ENCODE results near the gene MAP4K1.
"Not testable (repeated sequence)": the region's sequence is repeated elsewhere in the genome, so short reads cannot be mapped to it uniquely, and the experiment has no call there.

Gene MAP4K1

DNA sequence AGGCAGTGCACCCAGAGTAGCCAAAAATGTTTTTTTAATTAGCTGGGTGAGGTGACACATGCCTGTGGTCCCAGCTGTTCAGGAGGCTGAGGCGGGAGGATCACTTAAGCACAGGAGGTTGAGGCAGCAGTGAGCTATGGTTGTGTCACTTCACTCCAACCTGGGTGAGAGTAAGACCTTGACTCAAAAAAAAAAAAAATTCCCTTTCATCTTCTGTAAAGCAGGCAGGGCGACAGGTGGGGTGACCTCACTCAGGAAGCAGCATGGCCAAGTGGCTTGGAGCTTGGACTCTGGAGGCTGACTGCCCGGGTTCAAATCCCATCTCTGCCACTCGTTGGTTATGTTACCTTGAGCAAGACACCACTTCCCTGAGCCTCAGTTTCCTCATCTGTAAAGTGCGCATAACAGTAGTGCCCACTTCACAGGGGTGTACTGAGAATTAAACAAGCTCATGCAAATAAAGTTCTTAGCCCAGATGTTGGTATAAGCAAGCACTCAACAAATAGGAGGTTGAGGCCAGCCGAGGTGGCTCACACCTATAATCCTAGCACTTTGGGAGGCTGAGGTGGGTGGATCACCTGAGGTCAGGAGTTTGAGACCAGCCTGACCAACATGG lies 48.3 kb downstream of the MAP4K1 start:
- no peak for DNase-seq (ENCODE audit: low read depth)

DNA sequence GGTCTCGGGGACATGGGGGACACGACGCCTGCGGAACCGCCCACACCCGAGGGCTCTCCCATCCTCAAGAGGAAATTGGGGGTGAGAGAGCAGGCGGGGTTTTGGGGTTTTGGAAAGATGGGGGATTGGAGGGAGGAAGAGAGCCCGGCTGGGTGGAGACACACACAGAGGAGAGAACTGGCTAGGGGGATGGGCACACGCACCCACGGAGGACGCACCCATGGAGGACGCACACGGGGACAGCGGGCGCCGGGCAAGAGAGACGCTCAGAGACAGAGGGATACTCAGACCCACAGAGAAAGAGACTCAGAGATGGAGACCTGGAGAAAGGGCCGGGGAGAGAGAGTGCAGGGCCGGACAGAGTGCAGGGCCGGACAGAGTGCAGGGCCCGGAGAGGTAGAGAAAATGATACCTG lies 52.1 kb downstream of the MAP4K1 start:
- DNase-seq (ENCODE audit: low read depth) = no peak

DNA sequence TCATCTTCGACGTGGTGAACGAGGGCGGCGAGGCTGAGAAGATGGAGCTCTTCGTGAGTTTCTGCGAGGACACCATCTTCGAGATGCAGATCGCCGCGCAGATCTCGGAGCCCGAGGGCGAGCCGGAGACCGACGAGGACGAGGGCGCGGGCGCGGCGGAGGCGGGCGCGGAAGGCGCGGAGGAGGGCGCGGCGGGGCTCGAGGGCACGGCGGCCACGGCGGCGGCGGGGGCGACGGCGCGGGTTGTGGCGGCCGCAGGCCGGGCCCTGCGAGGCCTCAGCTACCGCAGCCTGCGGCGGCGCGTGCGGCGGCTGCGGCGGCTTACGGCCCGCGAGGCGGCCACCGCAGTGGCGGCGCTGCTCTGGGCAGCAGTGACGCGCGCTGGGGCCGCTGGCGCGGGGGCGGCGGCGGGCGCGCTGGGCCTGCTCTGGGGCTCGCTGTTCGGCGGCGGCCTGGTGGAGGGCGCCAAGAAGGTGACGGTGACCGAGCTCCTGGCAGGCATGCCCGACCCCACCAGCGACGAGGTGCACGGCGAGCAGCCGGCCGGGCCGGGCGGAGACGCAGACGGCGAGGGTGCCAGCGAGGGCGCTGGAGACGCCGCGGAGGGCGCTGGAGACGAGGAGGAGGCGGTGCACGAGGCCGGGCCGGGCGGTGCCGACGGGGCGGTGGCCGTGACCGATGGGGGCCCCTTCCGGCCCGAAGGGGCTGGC lies 52.6 kb downstream of the MAP4K1 start:
- no peak for DNase-seq (ENCODE audit: low read depth)

DNA sequence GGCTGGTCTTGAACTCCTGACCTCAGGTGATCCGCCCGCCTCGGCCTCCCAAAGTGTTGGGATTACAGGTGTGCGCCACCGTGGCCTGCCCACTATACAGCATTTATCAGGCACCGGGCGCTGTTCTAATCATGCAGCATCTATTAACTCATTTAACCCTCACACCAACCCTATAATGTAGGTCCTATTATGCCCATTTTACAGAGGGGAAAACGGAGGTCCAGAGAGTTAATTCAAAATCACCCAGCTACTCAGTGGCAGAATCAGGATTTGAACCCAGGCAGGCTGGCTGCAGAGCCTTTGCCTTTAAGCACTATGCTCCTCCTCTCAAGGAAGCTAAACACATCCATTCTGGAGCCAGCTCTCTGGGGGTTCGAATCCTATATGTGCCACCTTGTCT lies 54.3 kb downstream of the MAP4K1 start:
- no peak for DNase-seq (ENCODE audit: low read depth)

DNA sequence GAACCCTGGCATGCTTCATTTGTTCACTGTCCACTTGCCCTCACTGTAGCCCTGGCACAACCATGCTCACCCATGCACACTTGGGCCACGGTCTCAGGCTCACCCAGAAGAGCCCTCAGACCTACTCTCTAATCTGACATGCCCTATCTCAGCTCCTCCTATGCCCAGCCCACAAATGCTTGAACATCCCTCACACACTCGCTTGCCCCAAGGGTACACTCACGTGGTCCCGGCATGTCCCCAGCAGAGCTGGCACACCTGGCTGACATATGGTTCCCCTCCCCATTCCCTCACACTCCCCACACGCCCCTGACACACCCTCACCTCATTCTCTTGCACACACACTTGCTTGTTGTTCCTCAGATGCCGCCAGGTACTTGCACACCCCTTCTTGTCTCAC lies 55.7 kb downstream of the MAP4K1 start:
- DNase-seq (ENCODE audit: low read depth) = no peak

DNA sequence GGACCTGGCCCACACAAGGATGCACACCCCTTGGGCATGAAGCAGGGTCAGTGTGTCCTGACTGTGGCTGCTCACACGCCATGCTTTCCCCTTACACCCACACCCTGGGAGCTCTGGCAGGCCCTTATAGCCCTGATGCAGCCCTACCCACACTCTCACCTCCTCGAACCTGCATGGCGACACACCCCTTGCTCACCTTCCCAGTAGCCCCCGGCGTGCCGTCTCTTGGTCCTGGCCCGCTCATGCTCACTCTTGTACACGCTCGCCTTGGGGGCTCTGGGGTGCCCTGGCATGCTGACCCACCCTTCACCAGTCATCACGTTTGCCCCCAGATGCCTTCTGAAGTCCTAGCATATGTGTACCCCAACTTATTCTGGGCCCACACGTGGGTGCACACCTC lies 56.1 kb downstream of the MAP4K1 start:
- no peak for DNase-seq (ENCODE audit: low read depth)

DNA sequence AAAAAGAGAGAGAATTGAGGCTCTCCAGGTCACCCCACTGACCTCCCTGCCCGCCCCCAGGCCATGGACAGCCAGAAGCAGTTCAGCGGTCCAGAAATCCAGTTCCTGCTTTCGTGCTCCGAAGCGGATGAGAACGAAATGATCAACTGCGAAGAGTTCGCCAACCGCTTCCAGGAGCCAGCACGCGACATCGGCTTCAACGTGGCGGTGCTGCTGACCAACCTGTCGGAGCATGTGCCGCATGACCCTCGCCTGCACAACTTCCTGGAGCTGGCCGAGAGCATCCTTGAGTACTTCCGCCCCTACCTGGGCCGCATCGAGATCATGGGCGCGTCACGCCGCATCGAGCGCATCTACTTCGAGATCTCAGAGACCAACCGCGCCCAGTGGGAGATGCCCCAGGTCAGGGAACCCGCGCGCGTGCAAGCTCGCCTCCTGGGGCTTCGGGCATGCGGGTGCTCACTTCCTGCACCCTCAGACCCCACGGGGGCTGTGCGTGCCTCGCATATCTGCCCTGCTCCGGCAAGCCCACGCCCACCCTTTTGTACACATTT lies 56.6 kb downstream of the MAP4K1 start:
- DNase-seq (ENCODE audit: low read depth) = no peak

DNA sequence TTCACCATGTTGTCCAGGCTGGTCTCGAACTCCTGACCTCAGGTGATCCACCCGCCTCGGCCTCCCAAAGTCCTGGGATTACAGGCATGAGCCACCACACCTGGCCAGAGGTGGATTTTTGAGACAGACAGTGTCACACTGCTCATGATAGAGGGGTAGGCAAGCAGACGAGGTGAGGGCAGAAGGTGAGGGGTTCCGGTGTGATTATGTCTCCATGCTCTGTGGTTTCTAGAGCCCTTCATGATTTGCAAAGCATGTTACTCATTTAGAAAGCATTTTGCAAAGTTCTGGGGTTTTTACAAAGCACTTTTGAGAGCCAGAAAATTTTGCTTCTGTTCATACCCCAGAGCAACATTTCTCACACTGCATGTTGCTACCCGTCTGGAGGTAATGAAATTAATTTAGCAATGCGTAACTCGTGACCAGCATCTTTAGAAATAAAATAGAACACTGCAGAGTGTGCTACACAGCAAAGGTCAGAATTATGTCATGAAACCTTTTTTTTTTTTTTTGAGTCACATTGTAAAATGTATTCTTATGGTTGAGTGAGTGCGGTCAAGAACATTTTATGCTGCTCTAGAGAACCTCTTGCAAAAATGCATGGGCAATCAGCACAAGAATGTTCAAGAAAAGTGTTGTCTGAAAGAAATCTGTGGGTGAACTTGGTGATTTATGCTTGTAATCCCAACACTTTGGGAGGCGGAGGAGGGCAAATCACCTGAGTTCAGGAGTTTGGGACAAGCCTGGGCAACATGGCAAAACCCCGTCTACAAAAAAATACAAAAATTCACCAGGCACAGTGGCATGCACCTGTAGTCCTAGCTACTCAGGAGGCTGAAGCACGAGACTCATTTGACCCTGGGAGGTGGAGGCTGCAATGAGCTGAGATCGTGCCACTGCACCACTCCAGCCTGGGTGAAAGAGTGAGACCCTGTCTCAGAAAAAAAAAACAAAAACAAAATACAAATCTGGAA lies 58.0 kb downstream of the MAP4K1 start:
- peak; percentile 21 for DNase-seq (ENCODE audit: low read depth)

DNA sequence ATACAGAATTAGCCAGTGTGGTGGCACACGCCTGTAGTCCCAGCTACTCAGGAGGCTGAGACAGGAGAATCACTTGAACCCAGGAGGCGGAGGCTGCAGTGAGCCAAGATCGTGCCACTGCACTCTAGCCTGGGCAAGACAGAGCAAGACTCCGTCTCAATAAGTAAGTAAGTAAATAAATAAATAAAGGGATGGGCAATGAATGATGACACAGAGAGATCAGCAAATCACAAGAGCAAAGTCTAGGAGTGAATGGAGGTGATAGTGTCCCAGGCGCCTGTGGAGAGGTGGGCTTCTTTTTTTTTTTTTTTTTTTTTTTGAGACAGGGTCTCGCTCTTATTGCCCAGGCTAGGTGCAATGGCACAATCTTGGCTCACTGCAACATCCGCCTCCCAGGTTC lies 58.8 kb downstream of the MAP4K1 start:
- DNase-seq (ENCODE audit: low read depth) = not testable (repeated sequence)

DNA sequence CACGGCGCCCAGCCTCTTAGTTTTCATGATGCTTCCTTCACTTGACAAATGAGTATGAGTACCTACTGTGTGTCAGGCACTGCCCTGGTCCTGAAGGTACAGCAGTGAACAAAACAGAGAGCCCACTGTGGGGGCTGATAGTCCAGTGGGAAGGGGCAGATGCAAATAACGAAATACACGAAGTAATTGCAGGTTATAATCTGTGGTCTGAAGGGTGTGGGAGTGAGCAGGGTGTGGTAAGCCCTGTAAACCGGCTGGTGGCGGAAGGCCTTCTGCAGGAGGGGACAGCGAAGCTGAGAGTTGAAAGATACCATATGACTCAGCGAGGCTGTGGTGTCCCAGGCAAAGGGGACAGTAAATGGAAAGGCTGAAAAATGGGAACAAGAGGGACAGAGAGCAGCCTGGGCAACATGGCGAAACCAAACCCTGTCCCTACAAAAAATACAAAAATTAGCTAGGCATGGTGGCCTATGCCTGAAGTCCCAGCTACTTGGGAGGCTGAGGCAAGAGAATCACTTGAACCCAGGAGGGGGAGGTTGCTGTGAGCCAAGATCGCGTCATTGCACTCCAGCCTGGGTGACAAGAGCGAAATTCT lies 60.5 kb downstream of the MAP4K1 start:
- DNase-seq (ENCODE audit: low read depth) = no peak

DNA sequence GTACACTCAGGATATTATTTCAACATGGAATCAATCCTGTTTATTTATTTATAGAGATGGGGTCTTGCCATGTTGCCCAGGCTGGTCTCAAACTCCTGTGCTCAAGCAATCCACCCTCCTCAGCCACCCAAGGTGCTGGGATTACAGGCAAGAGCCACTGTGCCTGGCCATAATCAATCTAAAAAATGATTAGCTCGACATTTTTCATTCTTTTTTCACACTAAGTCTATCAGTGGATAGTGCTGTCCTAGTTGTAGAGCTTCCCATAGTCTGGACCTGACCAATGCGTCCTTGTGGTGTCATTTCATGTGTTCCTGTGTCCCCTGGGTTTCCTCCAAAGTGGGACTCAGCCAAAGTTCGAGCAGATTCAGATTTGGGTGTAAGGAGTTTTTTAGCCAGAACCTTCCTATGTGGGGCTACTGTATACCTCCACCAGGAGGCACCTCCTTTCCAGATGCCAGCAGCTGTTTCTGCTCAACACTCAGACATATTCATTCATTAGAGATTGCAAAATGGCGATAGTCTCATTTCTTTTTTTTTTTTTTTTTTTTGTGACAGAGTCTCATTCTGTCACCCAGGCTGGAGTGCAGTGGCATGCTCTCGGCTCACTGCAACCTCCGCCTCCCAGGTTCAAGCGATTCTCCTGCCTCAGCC lies 61.1 kb downstream of the MAP4K1 start:
- no peak for DNase-seq (ENCODE audit: low read depth)

DNA sequence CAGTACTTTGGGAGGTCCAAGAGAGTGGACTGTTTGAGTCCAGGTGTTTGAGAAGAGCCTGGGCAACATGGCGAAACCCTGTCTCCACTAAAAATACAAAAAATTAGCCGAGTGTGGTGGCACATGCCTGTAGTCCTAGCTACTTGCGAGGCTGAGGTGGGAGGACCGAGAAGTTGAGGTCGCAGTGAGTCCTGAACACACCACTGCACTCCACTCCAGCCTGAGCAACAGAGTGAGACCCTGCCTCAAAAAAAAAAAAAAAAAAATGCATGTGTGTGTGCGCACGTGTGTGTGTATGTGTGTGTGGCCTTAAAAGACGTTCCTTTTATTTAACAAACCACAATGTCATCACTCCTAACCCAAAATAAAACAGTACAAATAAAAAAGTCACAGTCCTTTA lies 62.6 kb downstream of the MAP4K1 start:
- DNase-seq (ENCODE audit: low read depth) = no peak

DNA sequence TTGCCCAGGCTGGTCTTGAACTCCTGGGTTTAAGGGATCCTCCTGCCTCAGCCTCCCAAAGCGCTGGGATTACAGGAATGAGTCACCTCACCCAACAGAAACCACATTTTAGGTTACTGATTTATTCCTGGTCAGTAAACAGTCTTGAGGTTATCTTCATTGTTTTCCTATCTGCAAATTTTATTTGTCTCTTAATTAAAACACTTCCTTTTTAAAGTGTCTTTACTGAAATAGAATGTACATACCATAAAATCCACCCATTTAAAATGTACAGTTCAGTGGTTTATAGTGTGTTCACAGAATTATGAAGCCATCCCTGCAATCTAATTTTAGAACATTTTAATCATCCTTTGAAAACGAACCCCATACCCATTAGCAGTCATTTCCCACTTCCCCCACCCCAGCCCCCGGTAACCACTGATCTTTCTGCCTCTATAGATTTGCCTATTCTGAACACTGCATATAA lies 63.0 kb downstream of the MAP4K1 start:
- no peak for DNase-seq (ENCODE audit: low read depth)

DNA sequence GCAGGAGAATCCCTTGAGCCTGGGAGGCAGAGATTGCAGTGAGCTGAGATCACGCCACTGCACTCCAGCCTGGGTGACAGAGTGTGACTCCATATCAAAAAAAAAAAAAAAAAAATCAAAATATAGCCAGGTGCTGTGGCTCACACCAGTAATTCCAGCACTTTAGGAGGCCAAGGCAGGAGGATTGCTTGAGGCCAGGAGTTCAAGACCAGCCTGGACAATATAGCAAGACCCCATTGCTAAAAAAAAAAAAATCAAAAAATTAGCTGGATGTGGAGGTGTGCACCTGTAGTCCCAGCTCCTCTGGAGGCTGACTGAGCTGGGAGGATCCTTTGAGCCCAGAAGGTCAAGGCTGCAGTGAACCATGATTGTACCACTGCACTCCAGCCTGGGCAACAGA lies 64.5 kb downstream of the MAP4K1 start:
- not testable (repeated sequence) for DNase-seq (ENCODE audit: low read depth)

DNA sequence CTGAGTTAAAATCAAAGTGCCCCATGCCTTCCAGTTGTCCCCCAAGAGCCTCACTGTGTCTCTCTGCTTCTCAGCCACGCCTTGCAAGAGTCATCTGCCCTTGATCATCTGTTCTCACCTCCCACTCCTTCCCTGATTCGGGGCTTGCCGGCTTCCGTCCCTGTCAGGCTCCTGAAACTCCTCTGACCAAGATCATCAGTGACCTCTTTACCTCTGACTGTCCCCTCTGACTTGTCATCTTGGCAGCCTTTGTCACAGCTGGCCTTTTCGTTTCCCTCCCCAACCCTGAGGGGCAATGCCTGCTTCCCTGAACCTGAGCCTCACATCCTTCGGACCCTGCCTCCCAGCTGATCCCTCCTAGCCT lies 66.3 kb downstream of the MAP4K1 start:
- DNase-seq (ENCODE audit: low read depth) = no peak

DNA sequence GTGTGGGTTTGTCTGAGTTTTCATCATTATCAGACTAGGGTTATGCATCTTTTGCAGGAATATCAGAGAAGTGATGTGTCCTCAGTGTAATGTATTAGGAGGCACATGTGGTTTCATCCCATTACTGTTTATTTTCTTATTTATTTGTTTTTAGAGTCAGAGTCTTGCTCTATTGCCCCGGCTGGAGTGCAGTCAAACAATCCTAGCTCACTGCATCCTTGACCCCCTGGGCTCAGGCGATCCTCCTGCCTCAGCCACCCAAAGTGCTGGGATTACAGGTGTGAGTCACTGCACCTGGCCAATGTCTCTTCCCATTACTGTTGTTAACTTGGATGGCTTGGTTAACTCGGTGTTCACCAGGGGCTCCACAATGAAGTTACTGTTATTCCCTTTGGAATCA lies 67.4 kb downstream of the MAP4K1 start:
- no peak for DNase-seq (ENCODE audit: low read depth)

DNA sequence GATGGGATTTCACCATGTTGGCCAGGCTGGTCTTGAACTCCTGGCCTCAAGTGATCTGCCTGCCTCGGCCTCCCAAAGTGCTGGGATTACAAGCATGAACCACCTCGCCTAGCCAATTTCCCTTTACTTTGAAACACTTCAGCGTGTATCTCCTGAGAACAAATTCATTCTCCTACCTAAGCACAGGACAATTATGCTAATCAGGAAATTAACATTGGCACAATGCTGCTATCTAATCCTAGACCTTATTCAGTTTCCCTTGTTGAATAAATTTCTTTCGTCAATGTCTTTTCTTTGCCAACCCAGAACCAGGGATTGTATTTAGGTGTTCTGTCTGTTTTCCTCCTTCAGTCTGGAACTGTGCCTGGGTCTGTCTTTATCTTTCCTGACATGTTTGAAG lies 67.8 kb downstream of the MAP4K1 start:
- no peak for DNase-seq (ENCODE audit: low read depth)

DNA sequence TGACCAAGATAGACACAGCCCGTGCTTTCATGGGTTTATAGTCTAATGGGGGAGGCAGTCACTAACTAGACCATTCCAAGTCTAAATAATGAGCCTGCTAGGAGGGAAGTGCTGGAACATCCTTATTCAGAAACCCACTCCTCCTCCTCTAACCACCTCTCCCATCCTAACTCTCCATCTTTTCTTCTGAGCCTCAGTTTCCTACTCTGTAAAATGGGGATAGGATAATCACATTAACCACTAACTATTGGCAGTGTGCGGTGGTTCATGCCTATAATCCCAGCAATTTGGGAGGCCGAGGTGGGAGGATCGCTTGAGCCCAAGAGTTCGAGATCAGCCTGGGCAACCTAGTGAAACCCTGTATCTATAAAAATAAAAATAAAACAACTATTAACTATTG lies 68.7 kb downstream of the MAP4K1 start:
- no peak for DNase-seq (ENCODE audit: low read depth)

DNA sequence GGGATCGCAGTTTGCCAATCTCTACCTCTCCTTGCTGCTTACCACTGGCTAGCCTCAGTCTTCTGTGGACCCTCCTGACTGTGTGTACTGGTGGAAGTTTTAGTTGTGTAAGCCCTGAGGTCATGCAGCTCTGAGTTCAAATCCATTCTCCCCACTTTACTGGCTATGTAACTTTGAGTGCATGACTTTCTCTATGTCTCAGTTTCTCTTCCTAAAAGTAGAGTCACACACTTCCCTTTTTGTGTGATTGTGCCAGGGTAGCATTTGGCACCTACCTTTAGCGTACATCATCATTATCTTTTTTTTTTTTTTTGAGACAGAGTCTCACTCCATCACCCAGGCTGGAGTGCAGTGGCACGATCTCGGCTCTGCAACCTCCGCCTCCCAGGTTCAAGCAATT lies 70.3 kb downstream of the MAP4K1 start:
- DNase-seq (ENCODE audit: low read depth) = no peak

DNA sequence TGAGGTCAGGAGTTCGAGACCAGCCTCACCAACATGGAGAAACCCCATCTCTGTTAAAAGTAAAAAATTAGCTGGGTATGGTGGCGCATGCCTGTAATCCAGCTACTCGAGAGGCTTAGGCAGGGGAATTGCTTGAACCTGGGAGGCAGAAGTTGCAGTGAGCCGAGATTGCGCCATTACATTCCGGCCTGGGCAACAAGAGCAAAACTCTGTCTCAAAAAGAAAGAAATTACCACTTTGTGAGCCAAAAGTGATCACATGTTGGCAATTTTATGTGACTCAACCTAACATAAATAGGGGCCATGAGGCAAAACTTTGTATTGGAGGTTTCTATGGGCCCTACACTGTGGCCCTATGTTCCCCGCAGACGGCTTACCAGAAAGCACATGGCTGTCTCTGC lies 72.2 kb downstream of the MAP4K1 start:
- DNase-seq (ENCODE audit: low read depth) = peak; percentile 62

DNA sequence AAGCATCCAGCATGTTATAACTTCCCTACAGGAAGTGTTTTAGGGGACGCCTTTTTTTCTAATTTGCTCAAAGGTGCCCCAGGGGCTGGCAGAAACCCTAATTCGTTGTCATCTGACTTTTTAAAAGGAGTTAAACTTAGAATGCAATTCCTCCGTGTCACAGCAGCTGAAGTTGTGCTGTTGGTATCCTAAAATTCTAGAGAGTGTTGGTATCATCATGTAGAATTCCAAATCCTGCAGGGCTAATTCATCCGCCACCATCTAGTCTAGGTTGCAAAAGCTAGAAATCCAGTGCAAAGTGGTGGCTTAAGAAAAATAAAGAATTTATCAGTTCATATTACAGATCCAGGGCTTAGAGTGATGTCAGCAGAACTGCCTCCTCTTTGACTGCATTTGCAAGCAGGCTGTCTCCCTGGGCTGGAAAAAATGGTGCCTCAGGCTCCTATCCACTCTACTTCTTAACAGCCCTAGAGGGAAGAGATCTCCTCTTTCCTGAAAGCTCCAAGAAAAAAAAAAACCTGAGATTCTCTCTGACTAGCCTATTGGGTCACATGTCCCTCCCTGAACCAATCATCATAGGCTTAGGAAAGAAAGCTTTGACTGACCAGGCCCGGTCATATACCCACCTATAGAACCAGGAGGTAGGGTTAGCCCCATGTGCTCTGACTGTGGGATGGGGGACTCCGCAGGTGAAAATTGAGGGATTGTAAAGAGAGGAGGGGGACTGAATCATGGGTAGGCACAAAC lies 73.0 kb downstream of the MAP4K1 start:
- DNase-seq (ENCODE audit: low read depth) = no peak

All from fibroblast of gingiva (primary cell).